Hematopoietic multipotent progenitor cell treated with erythropoietin and hydrocortisone succinate and interleukin-3 and kit ligand, for 8 days (in vitro differentiated cells): Measurements from ENCODE around the gene BAIAP2.

Experiments used
- DNase-seq: peaks from one replicate; pipeline ENCODE4 v3.0.0-alpha.2; 2015

Gene BAIAP2

GRCh38 chr17:81115219-81115618 lies 80.3 kb downstream of the BAIAP2 start:
- DNase-seq, result no peak

- DNase-seq, result no peak
Observed at GRCh38 chr17:81115749-81116464, 81.0 kb downstream of the BAIAP2 start.

GRCh38 chr17:81116704-81117103 lies 81.8 kb downstream of the BAIAP2 start:
- DNase-seq, result no peak

- DNase-seq, result no peak
Observed at GRCh38 chr17:81117672-81118198, 82.8 kb downstream of the BAIAP2 start.

- no peak for DNase-seq
Observed at GRCh38 chr17:81118308-81119221, 83.6 kb downstream of the BAIAP2 start.

GRCh38 chr17:81119223-81120148 lies 84.5 kb downstream of the BAIAP2 start:
- DNase-seq, result peak; percentile 68

GRCh38 chr17:81120149-81120484 lies 85.2 kb downstream of the BAIAP2 start:
- DNase-seq, result no peak

- DNase-seq, result no peak
Observed at GRCh38 chr17:81120695-81121621, 86.0 kb downstream of the BAIAP2 start.

GRCh38 chr17:81121841-81122733 lies 87.1 kb downstream of the BAIAP2 start:
- DNase-seq, result no peak

GRCh38 chr17:81123052-81124048 lies 88.4 kb downstream of the BAIAP2 start:
- DNase-seq, result no peak

- no peak for DNase-seq
Observed at GRCh38 chr17:81124377-81124776, 89.4 kb downstream of the BAIAP2 start.

- DNase-seq, result no peak
Observed at GRCh38 chr17:81125573-81126081, 90.7 kb downstream of the BAIAP2 start.

GRCh38 chr17:81126281-81127132 lies 91.6 kb downstream of the BAIAP2 start:
- DNase-seq, result no peak

- no peak for DNase-seq
Observed at GRCh38 chr17:81127133-81127455, 92.1 kb downstream of the BAIAP2 start.

GRCh38 chr17:81127526-81128177 lies 92.7 kb downstream of the BAIAP2 start:
- no peak for DNase-seq

- no peak for DNase-seq
Observed at GRCh38 chr17:81128338-81128737, 93.4 kb downstream of the BAIAP2 start.

- no peak for DNase-seq
Observed at GRCh38 chr17:81128774-81129173, 93.8 kb downstream of the BAIAP2 start.

GRCh38 chr17:81129289-81129688 lies 94.3 kb downstream of the BAIAP2 start:
- no peak for DNase-seq
